HG03558 (cell line): ENCODE data around the gene FBXO3.
"Not testable (repeated sequence)": the region's sequence is repeated elsewhere in the genome, so short reads cannot be mapped to it uniquely, and the experiment has no call there.

Source experiments
- ATAC-seq: cut with Tn5 transposase; IDR thresholded peaks from one replicate; pipeline ENCODE4 v1.9.1; 2021; ENCODE audit warnings: moderate number of reproducible peaks; ENCODE audit not compliant: unreplicated experiment; ENCODE audit errors: extremely low read depth

FBXO3 gene, protein sequence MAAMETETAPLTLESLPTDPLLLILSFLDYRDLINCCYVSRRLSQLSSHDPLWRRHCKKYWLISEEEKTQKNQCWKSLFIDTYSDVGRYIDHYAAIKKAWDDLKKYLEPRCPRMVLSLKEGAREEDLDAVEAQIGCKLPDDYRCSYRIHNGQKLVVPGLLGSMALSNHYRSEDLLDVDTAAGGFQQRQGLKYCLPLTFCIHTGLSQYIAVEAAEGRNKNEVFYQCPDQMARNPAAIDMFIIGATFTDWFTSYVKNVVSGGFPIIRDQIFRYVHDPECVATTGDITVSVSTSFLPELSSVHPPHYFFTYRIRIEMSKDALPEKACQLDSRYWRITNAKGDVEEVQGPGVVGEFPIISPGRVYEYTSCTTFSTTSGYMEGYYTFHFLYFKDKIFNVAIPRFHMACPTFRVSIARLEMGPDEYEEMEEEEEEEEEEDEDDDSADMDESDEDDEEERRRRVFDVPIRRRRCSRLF

DNA sequence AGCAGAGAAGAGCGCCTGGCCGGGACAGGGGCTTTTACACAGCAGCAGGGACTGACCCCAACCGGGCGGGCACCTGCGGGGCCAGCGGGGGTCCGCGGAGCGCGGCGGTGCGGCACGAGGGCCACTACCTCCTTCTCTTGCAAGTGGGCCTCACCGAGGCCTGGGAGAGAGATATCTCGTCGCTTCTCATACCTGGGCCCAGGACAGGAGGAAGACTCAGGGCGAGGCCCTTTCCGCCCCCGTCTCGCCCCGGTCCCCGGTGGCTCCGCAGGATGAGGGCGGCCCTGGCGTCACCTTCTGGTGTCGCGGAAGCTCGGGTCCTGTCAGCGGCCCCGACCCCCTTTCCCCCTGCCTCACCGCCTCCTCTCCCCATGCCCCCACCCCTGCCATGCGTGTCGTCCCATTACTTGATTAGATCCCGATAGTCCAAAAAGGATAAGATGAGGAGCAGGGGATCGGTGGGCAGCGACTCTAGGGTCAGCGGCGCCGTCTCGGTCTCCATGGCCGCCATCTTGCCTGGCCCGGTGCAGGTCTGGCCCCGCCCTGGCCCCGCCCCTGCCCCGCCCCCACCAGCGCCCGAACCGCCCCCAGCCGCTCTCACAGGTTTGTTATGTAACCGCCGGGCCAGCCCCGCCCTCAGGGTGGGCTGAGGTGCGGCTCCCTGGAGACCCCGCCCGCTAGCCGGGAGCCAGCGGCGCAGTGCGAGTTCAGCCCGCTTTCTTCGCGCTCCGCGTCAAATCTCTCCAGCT lies at the start of gene FBXO3:
FBXO3 (minus strand) TSS at position 534 of the 749 bp plus-strand sequence; CDS start at position 511, 23 bp downstream.
- peak; percentile 43 for ATAC-seq

DNA sequence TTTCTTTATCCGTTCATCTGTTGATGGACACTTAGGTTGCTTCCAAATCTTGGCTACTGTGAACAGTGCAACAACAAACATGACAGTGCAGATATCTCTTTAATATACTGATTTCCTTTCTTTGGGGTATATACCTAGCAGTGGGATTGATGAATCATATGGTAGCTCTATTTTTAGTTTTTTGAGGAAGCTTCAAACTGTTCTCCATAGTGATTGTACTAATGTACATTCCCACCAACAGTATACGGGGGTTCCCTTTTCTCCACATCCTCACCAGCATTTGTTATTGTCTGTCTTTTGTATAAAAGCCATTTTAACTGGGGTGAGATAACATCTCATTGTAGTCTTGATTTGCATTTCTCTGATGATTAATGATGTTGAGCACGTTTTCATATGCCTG lies 48.7 kb upstream of the FBXO3 start:
- ATAC-seq, result not testable (repeated sequence)

DNA sequence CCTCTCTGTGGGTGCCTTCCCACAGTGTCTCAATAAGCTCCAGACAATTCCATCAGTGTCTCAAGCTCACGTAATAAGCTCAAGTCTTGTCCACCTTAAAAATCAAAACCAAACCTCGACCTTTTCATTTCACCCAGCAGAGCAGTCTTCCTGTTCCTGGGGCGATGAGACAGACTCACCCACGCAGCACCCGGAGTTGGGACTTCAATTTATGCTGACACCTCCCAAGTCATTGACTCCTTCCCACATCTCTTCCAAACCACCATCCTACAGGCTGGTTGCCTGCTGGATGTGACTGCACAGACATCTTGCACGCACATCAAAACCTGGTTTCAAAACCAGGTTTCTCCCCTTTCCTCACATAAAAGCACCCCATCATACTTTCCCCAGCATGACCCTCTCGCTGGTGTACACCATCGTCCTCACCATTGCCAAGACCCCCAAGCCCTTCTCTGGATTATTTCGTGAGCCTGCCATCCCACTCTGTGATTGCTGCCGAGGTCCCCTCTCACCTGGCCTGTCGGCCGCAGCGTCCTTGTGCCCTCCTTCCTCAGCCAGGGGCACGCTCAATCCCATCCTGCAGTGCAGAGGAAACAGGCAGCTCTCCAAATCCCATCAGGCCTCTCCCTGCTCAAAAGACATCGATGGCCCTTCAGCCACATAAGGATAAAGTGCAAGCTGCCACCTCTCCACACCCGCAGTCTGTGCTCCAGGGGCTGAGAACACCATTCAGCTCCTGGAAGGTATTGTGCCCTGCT lies 45.1 kb upstream of the FBXO3 start:
- no peak for ATAC-seq

DNA sequence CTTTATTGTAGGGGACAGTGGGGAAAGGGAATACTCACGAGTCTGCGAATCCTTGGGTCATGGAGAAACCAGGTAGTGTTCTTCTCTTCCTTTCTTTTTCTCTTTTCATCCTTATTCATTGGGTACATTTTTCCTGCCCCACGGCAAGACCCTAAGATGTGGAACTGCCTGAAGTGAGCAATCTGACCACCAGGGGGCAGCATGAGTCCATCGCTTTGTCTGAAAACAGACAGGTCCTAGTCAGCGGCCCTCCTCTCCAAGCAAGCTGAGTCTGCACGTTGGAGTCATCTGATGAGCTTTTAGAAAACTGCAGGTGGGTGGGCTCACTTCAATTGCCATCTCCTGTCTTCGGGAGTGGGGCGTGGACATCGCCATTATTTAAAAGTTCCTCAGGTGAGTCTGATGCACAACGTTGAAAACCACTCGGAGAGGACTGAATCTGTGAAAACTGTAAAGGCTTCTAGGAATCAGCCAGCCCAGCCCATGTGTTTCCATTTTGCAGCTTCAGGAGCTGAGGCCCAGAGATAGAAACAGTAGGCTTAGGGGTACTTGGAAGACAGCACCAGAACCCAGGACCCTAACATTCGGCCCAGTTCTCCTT lies 34.0 kb upstream of the FBXO3 start:
- no peak for ATAC-seq

DNA sequence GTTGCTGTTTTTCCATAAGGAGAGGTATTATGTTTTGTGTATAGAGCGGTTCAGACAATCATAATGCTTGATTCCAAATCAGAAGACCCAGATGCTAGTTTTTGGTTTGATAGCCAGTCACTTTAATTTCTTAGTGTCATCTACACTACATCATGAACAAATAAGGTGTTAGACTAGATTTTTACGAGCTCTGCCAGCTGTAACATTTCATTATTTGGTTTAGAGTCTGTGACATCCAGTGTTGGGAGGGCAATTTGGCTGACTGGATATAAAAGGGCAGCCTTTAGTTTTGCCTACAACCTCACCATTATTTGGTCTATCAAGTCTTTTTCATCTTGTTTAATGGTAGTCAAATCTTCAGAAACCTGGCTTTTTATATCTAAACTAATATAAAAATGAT lies 30.2 kb upstream of the FBXO3 start:
- ATAC-seq, result no peak

DNA sequence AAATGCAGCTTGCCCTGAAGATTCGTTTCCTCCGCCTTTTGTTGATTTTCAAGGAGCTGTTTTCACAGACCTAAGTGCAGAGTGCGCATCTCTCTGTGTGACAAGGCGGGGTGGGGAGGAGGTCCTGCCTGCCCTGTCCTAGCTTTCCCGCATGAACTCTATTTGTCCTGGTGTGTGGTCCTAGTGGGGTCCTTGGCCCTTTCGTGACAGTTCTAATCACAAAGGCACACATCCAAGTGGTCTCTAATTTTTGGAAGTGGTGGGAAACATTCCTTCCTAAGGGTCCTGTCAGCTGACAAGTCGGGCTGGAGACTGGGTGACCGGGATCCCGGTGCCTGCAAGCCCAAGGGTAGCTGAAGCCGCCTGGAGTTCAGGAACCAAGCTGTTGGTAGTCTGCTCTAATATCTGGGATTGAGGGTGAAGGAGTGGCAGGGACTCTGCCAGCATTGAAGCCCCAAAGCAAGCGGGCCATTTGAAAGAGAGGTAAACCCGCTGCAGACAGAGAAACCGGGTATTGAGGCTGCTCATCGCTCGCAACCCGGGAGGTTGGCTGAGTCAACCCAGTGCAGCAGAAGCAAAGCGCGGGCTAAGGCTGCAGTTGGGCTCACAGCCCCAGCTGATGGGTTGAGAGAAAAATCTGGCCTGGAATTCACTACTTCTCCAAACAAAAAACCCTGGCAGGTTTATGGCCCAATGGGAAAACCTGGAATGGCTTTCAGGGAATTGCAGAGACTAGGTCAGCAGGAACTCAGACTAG lies 28.1 kb upstream of the FBXO3 start:
- ATAC-seq, result no peak

DNA sequence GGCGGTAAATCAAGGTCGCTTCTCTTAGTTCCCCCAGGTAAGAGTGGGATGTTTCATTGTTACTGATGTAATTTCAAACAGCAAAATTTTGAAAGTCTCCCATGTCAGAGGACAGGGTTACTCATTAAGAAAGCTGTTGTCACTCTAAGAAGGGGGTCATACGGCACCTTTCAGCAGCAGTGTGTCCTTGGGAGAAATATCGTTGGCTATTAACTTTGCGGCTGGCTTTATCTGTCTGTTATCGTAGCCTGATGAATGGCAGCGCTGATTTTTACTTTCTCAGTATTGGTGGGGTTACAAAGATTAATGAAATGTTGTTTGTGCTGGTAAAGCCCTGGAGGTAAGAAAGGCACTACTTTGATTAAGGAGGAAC lies 27.5 kb upstream of the FBXO3 start:
- no peak for ATAC-seq

DNA sequence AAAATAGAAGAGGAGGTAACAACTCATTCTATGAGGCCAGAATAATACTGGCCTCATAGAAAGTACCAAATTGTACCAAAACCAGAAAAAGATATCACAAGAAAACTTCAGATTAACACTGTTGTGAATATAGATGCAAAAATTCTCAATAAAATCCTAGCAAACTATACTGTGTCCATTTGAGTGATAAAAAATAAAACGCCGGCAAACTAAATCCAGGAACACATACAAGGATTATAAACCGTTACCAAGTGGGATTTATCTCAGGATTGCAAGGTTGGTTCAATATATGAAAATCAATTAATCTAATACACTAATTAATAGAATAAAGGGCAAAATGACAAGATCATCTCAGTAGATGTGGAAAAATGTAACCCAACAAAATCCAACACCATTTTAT lies 23.6 kb upstream of the FBXO3 start:
- ATAC-seq, result no peak

DNA sequence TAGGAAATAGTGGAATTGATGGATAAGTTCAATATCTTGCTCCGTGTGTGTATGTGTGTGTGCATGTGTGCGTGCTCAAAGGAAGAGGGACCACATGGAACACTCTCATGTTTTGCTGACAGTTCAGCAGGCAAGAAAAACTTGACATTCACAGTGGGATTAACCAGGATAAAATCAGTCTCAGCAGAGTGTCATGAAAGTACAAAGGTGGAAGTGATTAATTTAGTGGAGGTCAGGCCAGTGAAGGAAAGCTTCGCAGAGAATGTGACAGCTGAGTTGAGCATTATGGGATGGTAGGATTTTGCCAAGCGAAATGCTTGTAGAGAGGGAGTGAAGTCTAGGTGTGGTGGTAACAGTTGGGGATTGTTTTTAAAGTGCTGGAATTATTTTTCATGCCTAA lies 15.7 kb upstream of the FBXO3 start:
- ATAC-seq, result no peak

DNA sequence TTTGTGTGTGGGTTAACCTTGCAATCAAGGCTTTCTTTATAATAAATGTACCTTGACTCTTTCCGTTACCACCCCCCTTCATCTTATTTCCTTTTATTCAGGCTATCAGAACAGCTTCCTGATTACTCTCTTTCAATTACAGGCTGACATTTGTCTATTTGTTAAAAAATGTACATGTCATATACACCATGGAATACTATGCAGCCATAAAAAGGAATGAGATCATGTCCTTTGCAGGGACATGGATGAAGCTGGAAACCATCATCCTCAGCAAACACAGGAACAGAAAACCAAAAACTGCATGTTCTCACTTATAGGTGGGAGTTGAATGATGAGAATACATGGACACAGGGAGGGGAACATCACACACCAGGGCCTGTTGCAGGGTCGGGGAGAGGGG lies 13.8 kb upstream of the FBXO3 start:
- not testable (repeated sequence) for ATAC-seq

DNA sequence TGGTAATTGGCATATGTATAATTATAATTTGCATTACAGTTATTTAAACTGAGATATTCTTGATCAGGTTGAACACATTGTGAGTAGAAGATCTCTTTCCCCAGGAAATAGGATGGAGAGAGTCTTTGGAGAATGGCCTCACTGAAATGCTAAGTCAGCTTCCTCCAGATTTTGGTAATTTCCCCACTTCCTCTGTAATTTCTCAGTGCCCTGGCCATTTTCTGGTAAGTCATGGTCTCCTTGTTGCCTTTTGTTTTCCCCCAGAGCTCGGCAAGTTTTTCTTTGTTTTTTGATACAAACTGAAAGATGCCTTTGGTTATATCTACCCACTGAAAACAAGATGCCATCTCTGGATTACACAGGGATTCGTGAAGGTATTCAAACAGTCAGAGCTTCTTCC lies 12.8 kb upstream of the FBXO3 start:
- ATAC-seq, result no peak

DNA sequence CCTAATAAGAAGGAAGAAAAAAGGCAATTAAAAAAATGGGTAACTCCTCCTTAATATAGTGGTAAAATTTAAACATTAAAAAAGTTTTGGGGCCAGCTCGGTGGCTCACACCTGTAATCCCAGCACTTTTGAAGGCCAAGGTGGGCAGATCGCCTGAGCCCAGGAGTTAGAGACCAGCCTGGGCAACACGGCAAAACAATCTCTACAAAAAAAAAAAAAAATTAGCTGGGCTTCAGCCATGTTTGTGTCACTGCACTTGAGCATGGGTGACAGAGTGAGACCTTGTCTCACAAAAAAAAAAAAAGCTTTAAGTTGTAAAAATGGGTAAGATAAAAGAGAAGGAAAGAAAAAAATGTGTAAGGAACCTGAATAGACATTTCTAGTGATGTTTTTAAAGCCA lies 11.3 kb upstream of the FBXO3 start:
- no peak for ATAC-seq

DNA sequence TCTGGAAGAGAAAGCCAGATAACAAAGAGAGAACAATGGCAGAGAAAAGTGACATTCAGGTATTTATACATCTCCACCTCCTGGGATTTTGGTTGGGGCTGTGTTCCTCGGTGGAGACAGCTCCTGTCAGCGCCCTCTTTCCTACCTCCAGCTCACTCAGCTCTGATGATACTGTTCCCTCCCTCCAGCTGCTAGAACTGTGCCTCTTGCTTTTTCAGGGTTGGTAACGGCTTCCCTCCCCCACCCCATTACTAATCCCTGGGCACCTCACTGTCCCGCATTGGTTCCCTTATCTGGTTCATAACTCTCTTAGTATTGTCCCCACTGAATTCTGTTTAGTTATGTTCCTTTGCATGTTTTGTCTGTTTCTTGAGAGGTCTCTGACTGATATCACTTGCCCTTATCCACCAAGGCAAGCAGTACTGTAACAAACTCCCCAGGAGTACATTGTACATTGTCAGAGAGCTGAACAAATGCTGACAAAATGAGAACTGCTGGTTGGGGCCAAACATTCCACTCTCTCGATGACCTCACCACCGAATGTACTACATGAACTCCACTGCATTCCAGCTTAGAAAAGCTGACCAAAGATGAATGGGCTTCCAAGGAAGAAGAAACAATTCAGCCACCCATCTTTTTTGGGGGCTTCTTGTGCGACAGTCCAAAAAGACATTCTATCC lies 5.7 kb upstream of the FBXO3 start:
- ATAC-seq, result no peak

DNA sequence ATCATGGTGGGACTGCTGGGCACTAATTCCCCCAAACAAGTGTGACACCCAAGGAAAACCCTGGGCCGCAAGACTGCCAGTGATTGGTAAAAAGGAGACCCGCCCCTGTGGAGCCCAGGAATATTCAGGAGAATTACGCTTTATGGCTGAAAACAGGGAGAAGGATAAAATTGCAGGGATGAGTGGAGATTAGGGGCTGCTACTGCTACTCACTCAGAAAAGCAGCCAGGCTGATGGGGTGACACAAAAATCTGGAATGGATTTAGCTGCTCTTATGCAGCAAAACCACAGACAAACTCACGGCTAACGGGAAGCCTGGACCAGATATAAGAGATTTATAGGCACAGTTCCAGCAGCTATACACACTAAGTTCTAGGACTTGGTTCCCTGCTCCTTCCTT lies 4.4 kb upstream of the FBXO3 start:
- no peak for ATAC-seq

DNA sequence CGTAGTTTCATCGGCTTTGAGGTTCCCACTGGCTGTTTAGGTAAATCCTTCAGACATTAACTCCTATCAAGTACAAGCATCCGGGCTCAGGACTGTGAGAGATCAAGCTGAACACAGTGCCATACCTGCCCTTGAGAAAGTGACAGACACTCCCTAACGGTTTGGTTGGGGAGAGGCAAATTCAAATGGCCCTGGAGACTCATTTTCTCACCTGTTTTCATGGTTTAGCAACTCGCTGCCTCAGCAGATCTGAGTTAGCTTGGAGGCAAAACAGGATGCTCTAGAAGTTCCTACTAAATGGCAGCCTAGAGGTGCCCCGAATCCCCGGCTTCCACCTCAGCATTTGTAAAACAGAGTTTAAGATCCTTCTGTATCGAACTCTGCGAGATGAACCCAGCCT lies 3.6 kb upstream of the FBXO3 start:
- no peak for ATAC-seq

DNA sequence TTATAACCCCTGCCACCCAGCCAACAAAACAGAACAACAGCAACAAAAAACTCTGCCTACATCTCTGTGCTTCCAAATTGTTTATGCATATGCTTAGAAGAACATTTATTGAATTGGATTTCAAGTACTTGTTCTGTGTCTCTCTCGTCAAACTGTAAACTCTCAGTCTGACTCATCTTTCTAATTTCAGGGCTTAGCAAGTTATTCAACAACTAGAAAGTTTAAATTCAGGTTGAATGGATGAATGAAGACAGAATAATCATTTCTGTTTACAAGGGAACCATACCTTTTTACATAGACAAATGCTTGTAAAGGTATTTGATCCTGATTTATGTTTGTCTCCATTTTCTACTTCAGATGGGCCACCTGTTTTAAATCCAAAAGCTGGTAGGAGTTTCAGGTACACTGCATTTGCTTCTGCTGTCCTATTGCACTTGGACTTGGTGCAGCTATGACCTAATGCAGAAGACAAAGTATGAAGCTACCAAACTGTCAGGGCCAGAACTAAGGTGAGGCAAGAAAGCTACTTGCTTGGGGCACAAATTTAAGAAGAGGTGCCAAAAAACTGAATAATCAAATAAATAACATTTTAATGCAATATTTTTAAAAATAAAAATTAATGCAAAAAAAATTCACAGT lies 1.6 kb upstream of the FBXO3 start:
- ATAC-seq, result no peak

DNA sequence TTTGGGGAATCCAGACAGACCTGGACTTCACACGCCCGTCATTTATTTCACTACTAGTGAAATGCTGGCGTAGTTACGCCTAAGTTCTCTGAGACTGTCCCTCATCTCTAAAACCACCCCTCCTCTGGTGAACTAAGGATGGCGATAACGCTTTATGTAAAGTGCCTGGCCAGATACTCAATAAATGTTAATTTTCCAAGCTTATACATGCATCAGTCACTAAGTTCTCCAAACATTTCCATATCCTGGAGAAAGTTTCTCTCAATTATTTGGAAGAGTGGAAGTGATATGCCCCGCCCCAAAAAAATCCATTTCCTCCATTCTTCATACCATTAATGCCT lies 1.1 kb upstream of the FBXO3 start:
- no peak for ATAC-seq

DNA sequence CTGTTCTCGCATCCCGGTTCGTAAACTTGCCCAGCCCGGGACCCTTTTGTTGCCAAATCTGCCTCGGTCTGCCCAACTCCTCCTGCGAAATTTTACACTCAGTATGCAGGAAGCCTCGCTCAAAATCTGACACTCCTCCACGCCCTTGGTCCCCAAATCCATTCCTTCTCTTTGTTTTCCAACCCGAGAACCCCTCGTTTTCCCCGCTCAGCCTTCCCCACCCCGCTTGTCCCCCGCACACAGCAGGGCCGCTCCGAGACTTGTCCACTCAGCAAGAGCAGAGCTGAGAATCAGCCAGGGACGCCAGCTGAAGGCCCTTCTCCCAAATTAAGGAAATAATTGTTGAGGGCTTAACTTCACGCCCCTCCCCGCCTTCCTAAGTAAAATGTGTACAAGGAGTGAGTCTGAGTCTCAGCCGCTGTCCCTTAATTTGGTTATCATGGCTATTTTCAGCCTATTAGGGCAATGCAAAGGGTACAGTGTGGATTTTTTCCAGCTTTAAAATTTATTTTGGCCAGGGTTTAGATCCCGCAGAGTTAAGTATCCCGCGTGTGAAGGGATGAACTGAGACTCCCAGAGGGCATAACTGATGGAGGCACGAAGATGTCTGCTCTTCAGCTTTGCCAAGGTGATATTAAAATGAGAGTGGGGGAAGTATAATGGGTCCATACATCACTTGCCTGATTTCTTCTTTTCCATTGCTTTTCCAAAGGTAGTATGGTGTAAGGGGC lies 581 bp upstream of the FBXO3 start:
- no peak for ATAC-seq
